ENCODE results near the gene UBAP1.

DNA sequence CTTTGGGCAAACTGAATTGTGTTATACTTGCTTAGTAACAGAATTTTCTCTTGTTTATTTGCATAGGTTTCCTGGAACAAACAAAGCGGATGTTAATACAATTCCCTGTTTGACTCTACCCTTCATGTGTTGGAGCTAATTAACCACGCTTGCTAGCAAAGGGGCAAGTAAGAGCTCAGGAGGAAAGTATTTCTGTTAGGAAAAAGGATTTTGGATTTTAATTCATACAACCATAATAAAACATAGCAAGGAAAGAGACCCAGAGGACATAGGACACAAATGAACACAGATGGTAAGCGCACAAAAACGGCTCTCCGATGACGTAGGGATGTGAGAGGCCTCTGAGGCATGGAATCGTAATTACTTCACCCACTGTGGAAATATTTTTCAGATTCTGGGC, 47.3 kb upstream of the UBAP1 start:
- TF ChIP-seq, protein P1, sequence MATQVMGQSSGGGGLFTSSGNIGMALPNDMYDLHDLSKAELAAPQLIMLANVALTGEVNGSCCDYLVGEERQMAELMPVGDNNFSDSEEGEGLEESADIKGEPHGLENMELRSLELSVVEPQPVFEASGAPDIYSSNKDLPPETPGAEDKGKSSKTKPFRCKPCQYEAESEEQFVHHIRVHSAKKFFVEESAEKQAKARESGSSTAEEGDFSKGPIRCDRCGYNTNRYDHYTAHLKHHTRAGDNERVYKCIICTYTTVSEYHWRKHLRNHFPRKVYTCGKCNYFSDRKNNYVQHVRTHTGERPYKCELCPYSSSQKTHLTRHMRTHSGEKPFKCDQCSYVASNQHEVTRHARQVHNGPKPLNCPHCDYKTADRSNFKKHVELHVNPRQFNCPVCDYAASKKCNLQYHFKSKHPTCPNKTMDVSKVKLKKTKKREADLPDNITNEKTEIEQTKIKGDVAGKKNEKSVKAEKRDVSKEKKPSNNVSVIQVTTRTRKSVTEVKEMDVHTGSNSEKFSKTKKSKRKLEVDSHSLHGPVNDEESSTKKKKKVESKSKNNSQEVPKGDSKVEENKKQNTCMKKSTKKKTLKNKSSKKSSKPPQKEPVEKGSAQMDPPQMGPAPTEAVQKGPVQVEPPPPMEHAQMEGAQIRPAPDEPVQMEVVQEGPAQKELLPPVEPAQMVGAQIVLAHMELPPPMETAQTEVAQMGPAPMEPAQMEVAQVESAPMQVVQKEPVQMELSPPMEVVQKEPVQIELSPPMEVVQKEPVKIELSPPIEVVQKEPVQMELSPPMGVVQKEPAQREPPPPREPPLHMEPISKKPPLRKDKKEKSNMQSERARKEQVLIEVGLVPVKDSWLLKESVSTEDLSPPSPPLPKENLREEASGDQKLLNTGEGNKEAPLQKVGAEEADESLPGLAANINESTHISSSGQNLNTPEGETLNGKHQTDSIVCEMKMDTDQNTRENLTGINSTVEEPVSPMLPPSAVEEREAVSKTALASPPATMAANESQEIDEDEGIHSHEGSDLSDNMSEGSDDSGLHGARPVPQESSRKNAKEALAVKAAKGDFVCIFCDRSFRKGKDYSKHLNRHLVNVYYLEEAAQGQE (IDR thresholded peaks at IDR 0.05; ENCODE audit: unreplicated experiment), result no peak
- TF ChIP-seq, protein P2, sequence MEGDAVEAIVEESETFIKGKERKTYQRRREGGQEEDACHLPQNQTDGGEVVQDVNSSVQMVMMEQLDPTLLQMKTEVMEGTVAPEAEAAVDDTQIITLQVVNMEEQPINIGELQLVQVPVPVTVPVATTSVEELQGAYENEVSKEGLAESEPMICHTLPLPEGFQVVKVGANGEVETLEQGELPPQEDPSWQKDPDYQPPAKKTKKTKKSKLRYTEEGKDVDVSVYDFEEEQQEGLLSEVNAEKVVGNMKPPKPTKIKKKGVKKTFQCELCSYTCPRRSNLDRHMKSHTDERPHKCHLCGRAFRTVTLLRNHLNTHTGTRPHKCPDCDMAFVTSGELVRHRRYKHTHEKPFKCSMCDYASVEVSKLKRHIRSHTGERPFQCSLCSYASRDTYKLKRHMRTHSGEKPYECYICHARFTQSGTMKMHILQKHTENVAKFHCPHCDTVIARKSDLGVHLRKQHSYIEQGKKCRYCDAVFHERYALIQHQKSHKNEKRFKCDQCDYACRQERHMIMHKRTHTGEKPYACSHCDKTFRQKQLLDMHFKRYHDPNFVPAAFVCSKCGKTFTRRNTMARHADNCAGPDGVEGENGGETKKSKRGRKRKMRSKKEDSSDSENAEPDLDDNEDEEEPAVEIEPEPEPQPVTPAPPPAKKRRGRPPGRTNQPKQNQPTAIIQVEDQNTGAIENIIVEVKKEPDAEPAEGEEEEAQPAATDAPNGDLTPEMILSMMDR (conservative IDR thresholded peaks at IDR 0.05; ENCODE audit: low read depth in 2 of 2), result no peak
- TF ChIP-seq CREB1 (CRISPR knock-in tag; IDR thresholded peaks at IDR 0.05; ENCODE audit: low read depth), result no peak
- no peak for TF ChIP-seq EZH2 (IDR thresholded peaks at IDR 0.05; ENCODE audit: low read depth, unreplicated experiment)
